K562 (cell line): Measurements from ENCODE around the gene EIF5B.

ENCODE experiments used
- CBFA2T2 ChIP-seq: fragments of 450-650 bp; conservative IDR thresholded peaks from 2 replicates; pipeline ENCODE4 v1.6.1; 2017; ENCODE audit warnings: mild to moderate bottlenecking
- CBFA2T3 ChIP-seq: fragments of 450-650 bp; IDR thresholded peaks from 2 replicates; pipeline ENCODE4 v1.6.1; 2017
- CTCF ChIP-seq, 3 experiments: IDR thresholded peaks in 2 of 3; conservative IDR thresholded peaks in 1 of 3; 2 replicates each; pipeline ENCODE4 v1.5.1; 2011 to 2012; ENCODE audit warnings: low read length in 3 of 3, mild to moderate bottlenecking in 3 of 3, control low read depth in 2 of 3, improper control_type of control experiment in 1 of 3, inconsistent platforms in 1 of 3, low read depth in 1 of 3, mixed read lengths in 1 of 3, moderate library complexity in 1 of 3; ENCODE audit not compliant: insufficient read depth in 2 of 3
- ESRRA ChIP-seq: fragments of 450-650 bp; IDR thresholded peaks from 2 replicates; pipeline ENCODE4 v1.6.1; 2014; ENCODE audit warnings: low read depth, mild to moderate bottlenecking, moderate library complexity, borderline replicate concordance
- GTF2E2 ChIP-seq: fragments of 200-800 bp; sonication (Bioruptor generic); IDR thresholded peaks from 2 replicates; pipeline ENCODE4 v1.6.1; 2016; ENCODE audit warnings: missing genetic modification characterization, missing compliant biosample characterization
- KLF16 ChIP-seq: IDR thresholded peaks from 2 replicates; pipeline ENCODE4 v1.6.1; 2016; ENCODE audit warnings: antibody characterized with exemption
- PBX2 ChIP-seq, 2 experiments: IDR thresholded peaks in 1 of 2; conservative IDR thresholded peaks in 1 of 2; 2 replicates each; pipeline ENCODE4 v1.6.1; 2016; ENCODE audit warnings: low read depth in 2 of 2, mild to moderate bottlenecking in 1 of 2, missing compliant biosample characterization in 1 of 2, missing genetic modification characterization in 1 of 2, moderate library complexity in 1 of 2
- POLR2AphosphoS5 ChIP-seq: IDR thresholded peaks from 2 replicates; pipeline ENCODE4 v1.6.1; 2011; ENCODE audit warnings: mild to moderate bottlenecking, low read depth, low read length, moderate library complexity; ENCODE audit not compliant: control insufficient read depth, insufficient read depth
- PTBP1 ChIP-seq: fragments of 200-400 bp; formaldehyde crosslinking; IDR thresholded peaks from 2 replicates; pipeline ENCODE4 v1.6.1; 2017; ENCODE audit warnings: low read depth, low read length
- RCOR1 ChIP-seq, 2 experiments: IDR thresholded peaks; 2 replicates each; pipeline ENCODE4 v1.6.1; 2012; ENCODE audit warnings: low read depth in 2 of 2, low read length in 2 of 2, borderline replicate concordance in 1 of 2, improper control_type of control experiment in 1 of 2
- SP1 ChIP-seq: sonication (generic); formaldehyde crosslinking; IDR thresholded peaks from 2 replicates; pipeline ENCODE4 v1.8.1; 2022; ENCODE audit warnings: mild to moderate bottlenecking, missing genetic modification reagents
- THAP12 ChIP-seq: fragments of 250-450 bp; sonication (Bioruptor Pico); IDR thresholded peaks from 2 replicates; pipeline ENCODE4 v1.9.0; 2021; ENCODE audit warnings: mild to moderate bottlenecking, inconsistent platforms

GRCh38 chr2:99373144-99373543, 36.0 kb downstream of the EIF5B start:
- TF ChIP-seq ESRRA (no peak), SP1 (CRISPR knock-in tag) (no peak), CBFA2T2 (no peak), CTCF (IDR thresholded peaks at IDR 0.05 in 2 of 3, conservative IDR thresholded peaks at IDR 0.05 in 1 of 3; ENCODE audit: insufficient read depth in 2 of 3, low read depth in 1 of 3, low read length in 3 of 3) (no peak), PBX2 (CRISPR knock-in tag; IDR thresholded peaks at IDR 0.05; ENCODE audit: low read depth) (no peak), PBX2 (tag; conservative IDR thresholded peaks at IDR 0.05; ENCODE audit: low read depth) (no peak), GTF2E2 (tag) (no peak), POLR2AphosphoS5 (no peak), THAP12 (CRISPR knock-in tag) (no peak), CBFA2T3 (no peak), KLF16 (no peak), RCOR1 (IDR thresholded peaks at IDR 0.05; ENCODE audit: borderline replicate concordance in 1 of 2, low read depth in 2 of 2, low read length in 2 of 2) (no peak), PTBP1 (no peak)
